SKM-1 (cell line): ENCODE data around the gene GYG2.
"Not testable (repeated sequence)": the region's sequence is repeated elsewhere in the genome, so short reads cannot be mapped to it uniquely, and the experiment has no call there.

ENCODE experiments used
- DNase-seq: peaks from one replicate; lab custom pipeline; 2025; ENCODE audit not compliant: unreplicated experiment; lab: John Stamatoyannopoulos, UW

Gene GYG2

GRCh38 chrX:2828344-2828958 is at the start of gene GYG2:
TSS of gene GYG2 (plus strand) at chrX:2828930. CDS start at chrX:2830189, 1,259 bp downstream.
- DNase-seq, result no peak

- not testable (repeated sequence) for DNase-seq
Measured at GRCh38 chrX:2780472-2781225, 48.1 kb upstream of the GYG2 start.

- DNase-seq, result no peak
Measured at GRCh38 chrX:2781226-2781571, 47.5 kb upstream of the GYG2 start.

- DNase-seq, result no peak
Measured at GRCh38 chrX:2781698-2782097, 47.0 kb upstream of the GYG2 start.

GRCh38 chrX:2782171-2782570 is 46.6 kb upstream of the GYG2 start:
- no peak for DNase-seq

- no peak for DNase-seq
Measured at GRCh38 chrX:2782778-2783177, 46.0 kb upstream of the GYG2 start.

GRCh38 chrX:2784026-2784425 is 44.7 kb upstream of the GYG2 start:
- DNase-seq, result no peak

- DNase-seq, result no peak
Measured at GRCh38 chrX:2785538-2785937, 43.2 kb upstream of the GYG2 start.

GRCh38 chrX:2788980-2789379 is 39.8 kb upstream of the GYG2 start:
- no peak for DNase-seq

GRCh38 chrX:2789569-2789968 is 39.2 kb upstream of the GYG2 start:
- no peak for DNase-seq

- no peak for DNase-seq
Measured at GRCh38 chrX:2793752-2794151, 35.0 kb upstream of the GYG2 start.

- no peak for DNase-seq
Measured at GRCh38 chrX:2794336-2794735, 34.4 kb upstream of the GYG2 start.

GRCh38 chrX:2796808-2797207 is 31.9 kb upstream of the GYG2 start:
- not testable (repeated sequence) for DNase-seq

GRCh38 chrX:2799369-2799768 is 29.4 kb upstream of the GYG2 start:
- DNase-seq, result no peak

GRCh38 chrX:2799980-2800379 is 28.8 kb upstream of the GYG2 start:
- not testable (repeated sequence) for DNase-seq

- DNase-seq, result no peak
Measured at GRCh38 chrX:2801223-2801622, 27.5 kb upstream of the GYG2 start.

GRCh38 chrX:2802376-2803090 is 26.2 kb upstream of the GYG2 start:
- DNase-seq, result not testable (repeated sequence)

GRCh38 chrX:2803486-2803885 is 25.2 kb upstream of the GYG2 start:
- DNase-seq, result not testable (repeated sequence)

GRCh38 chrX:2804106-2804843 is 24.5 kb upstream of the GYG2 start:
- not testable (repeated sequence) for DNase-seq

- not testable (repeated sequence) for DNase-seq
Measured at GRCh38 chrX:2804858-2805257, 23.9 kb upstream of the GYG2 start.

- no peak for DNase-seq
Measured at GRCh38 chrX:2811271-2811670, 17.5 kb upstream of the GYG2 start.
